ENCODE measurements around the gene EMC1.

- TF ChIP-seq EZH2phosphoT487 (IDR thresholded peaks at IDR 0.05; ENCODE audit: borderline replicate concordance, low read length) (no peak), CTCF (IDR thresholded peaks at IDR 0.05; ENCODE audit: low read depth, low read length, poor library complexity, severe bottlenecking) (no peak)
Observed at GRCh38 chr1:19239876-19240275, 11.4 kb downstream of the EMC1 start.

Data from DOHH2 (cell line).